ENCODE measurements around the gene CMPK2. TPM values are rescaled to one million over a fixed set of nuclear protein-coding genes. Genes with fewer than 3 reads are reported as not detected.

Gene CMPK2
- total and polyA plus RNA-seq, 7 experiments from 2014 or later = 4.0 to 63.0 (median 6.6) TPM

- peak overlapping the region in 1 of 9 donors; percentile 48 for H3K27ac Mint-ChIP-seq
- Histone ChIP-seq H3K4me1 (ENCODE audit: control insufficient read depth in 2 of 2, insufficient read depth in 2 of 2, low read length in 2 of 2) (no peaks in the 10 kb centered on the region), H3K27ac (ENCODE audit: low read depth, low read length) (no peak overlapping the region), H3K4me3 (ENCODE audit: low read length) (no peak overlapping the region), H3K36me3 (ENCODE audit: control insufficient read depth in 2 of 3, insufficient read depth in 3 of 3, low read length in 3 of 3) (peaks cover 0 to 13% (median 0%) of the 10 kb centered on the region in 3 experiments), H3K27me3 (ENCODE audit: control insufficient read depth in 2 of 2, insufficient read depth in 2 of 2, low read length in 2 of 2) (no peaks in the 10 kb centered on the region), H3K9me3 (ENCODE audit: control insufficient read depth in 2 of 3, low read length in 3 of 3) (no peaks in the 10 kb centered on the region)
- H3K36me3 Mint-ChIP-seq = peaks cover 5 to 68% (median 24%) of the 10 kb centered on the region in 5 donors
- H3K4me3 Mint-ChIP-seq = no peak overlapping the region
- ChIA-PET POLR2A (interaction anchor here (0.7 to 3.4 kb wide), 12 partner anchors 9 to 396 kb away, joined by 3 to 18 read pairs (median 6); partner anchors contain the start of genes CMPK2 and RNF144A), CTCF (interaction anchor here (0.7 to 5.5 kb wide), 26 partner anchors 9 to 150 kb away, joined by 3 to 47 read pairs (median 5); partner anchors contain the start of genes RNF144A and RSAD2)
- intact Hi-C loops (cut with micrococcal nuclease) = loop anchor here (1.0 to 5.0 kb wide), 12 partner anchors 12 to 187 kb away; partner anchors contain the start of gene RNF144A (in 1 of the 2)
- H3K27me3 Mint-ChIP-seq = no peaks in the 10 kb centered on the region
- H3K9me3 Mint-ChIP-seq = peaks cover 0 to 20% (median 13%) of the 10 kb centered on the region in 11 donors
- peaks cover 0 to 25% (median 17%) of the 10 kb centered on the region in 7 donors for H3K4me1 Mint-ChIP-seq
- peak in 6 of 9 donors; percentile 32 to 54 (median 50) for DNase-seq
- ATAC-seq = peak; percentile 57
Observed at GRCh38 chr2:6896930-6897759, 31.4 kb upstream of the CMPK2 start.

GRCh38 chr2:6893876-6894482 is 28.3 kb upstream of the CMPK2 start:
- peaks cover 5 to 48% (median 20%) of the 10 kb centered on the region in 5 donors for H3K36me3 Mint-ChIP-seq
- ATAC-seq = no peak
- ChIA-PET CTCF (interaction anchor here (0.6 to 5.5 kb wide), 9 partner anchors 12 to 150 kb away, joined by 4 to 47 read pairs (median 5); partner anchors contain the start of gene RSAD2), POLR2A (interaction anchor here (0.6 to 1.7 kb wide), 5 partner anchors 9 to 120 kb away, joined by 3 to 5 read pairs (median 3); no protein-coding TSS in a partner anchor)
- Histone ChIP-seq H3K4me1 (ENCODE audit: control insufficient read depth in 2 of 2, insufficient read depth in 2 of 2, low read length in 2 of 2) (no peaks in the 10 kb centered on the region), H3K27ac (ENCODE audit: low read depth, low read length) (no peak overlapping the region), H3K27me3 (ENCODE audit: control insufficient read depth in 2 of 2, insufficient read depth in 2 of 2, low read length in 2 of 2) (peaks cover 0 to 3% of the 10 kb centered on the region in 2 donors), H3K36me3 (ENCODE audit: control insufficient read depth in 2 of 3, insufficient read depth in 3 of 3, low read length in 3 of 3) (peaks cover 0 to 13% (median 0%) of the 10 kb centered on the region in 3 experiments), H3K9me3 (ENCODE audit: control insufficient read depth in 2 of 3, low read length in 3 of 3) (no peaks in the 10 kb centered on the region), H3K4me3 (ENCODE audit: low read length) (no peak overlapping the region)
- H3K9me3 Mint-ChIP-seq = peaks cover 0 to 1% (median 0%) of the 10 kb centered on the region in 11 donors
- intact Hi-C loops (cut with micrococcal nuclease) = no loop called here
- H3K27me3 Mint-ChIP-seq = no peaks in the 10 kb centered on the region
- DNase-seq = no peak
- H3K27ac Mint-ChIP-seq = peak overlapping the region in 7 of 9 donors; percentile 4 to 81 (median 36)
- H3K4me3 Mint-ChIP-seq = no peak overlapping the region
- peaks cover 0 to 15% (median 8%) of the 10 kb centered on the region in 7 donors for H3K4me1 Mint-ChIP-seq

- H3K27me3 Mint-ChIP-seq = no peaks in the 10 kb centered on the region
- peak overlapping the region in 4 of 9 donors; percentile 13 to 65 (median 36) for H3K27ac Mint-ChIP-seq
- Histone ChIP-seq H3K4me1 (ENCODE audit: control insufficient read depth in 2 of 2, insufficient read depth in 2 of 2, low read length in 2 of 2) (peaks cover 0 to 5% of the 10 kb centered on the region in 2 donors), H3K27ac (ENCODE audit: low read depth, low read length) (no peak overlapping the region), H3K27me3 (ENCODE audit: control insufficient read depth in 2 of 2, insufficient read depth in 2 of 2, low read length in 2 of 2) (peaks cover 0 to 3% of the 10 kb centered on the region in 2 donors), H3K9me3 (ENCODE audit: control insufficient read depth in 2 of 3, low read length in 3 of 3) (no peaks in the 10 kb centered on the region), H3K4me3 (ENCODE audit: low read length) (no peak overlapping the region), H3K36me3 (ENCODE audit: control insufficient read depth in 2 of 3, insufficient read depth in 3 of 3, low read length in 3 of 3) (no peaks in the 10 kb centered on the region)
- intact Hi-C loops (cut with micrococcal nuclease) = no loop called here
- H3K4me3 Mint-ChIP-seq = no peak overlapping the region
- no peaks in the 10 kb centered on the region for H3K9me3 Mint-ChIP-seq
- no peak for ATAC-seq
- peaks cover 0 to 35% (median 4%) of the 10 kb centered on the region in 7 donors for H3K4me1 Mint-ChIP-seq
- ChIA-PET POLR2A (interaction anchor here (0.5 kb wide), 1 partner anchor 36 kb away, joined by 3 read pairs; no protein-coding TSS in a partner anchor), CTCF (interaction anchor here (1.1 to 1.6 kb wide), 3 partner anchors 8 to 28 kb away, joined by 3 to 8 read pairs (median 6); partner anchors contain the start of gene RNF144A)
- DNase-seq = no peak
- H3K36me3 Mint-ChIP-seq = peaks cover 7 to 51% (median 33%) of the 10 kb centered on the region in 5 donors
Observed at GRCh38 chr2:6888724-6889123, 23.0 kb upstream of the CMPK2 start.

GRCh38 chr2:6887751-6888192 is 22.1 kb upstream of the CMPK2 start:
- DNase-seq = no peak
- H3K27ac Mint-ChIP-seq = no peak overlapping the region

GRCh38 chr2:6885968-6886367 is 20.3 kb upstream of the CMPK2 start:
- H3K36me3 ChIP-seq (ENCODE audit: control insufficient read depth in 2 of 3, insufficient read depth in 3 of 3, low read length in 3 of 3) = no peaks in the 10 kb centered on the region
- Mint-ChIP-seq H3K36me3 (peaks cover 15 to 65% (median 46%) of the 10 kb centered on the region in 5 donors), H3K27ac (peak overlapping the region in 1 of 9 donors; percentile 31), H3K27me3 (no peaks in the 10 kb centered on the region), H3K9me3 (no peaks in the 10 kb centered on the region), H3K4me3 (no peak overlapping the region), H3K4me1 (peaks cover 7 to 57% (median 24%) of the 10 kb centered on the region in 7 donors)
- no peaks in the 10 kb centered on the region for H3K9me3 ChIP-seq (ENCODE audit: control insufficient read depth in 2 of 3, low read length in 3 of 3)
- peaks cover 0 to 13% of the 10 kb centered on the region in 2 donors for H3K4me1 ChIP-seq (ENCODE audit: control insufficient read depth in 2 of 2, insufficient read depth in 2 of 2, low read length in 2 of 2)
- no peak overlapping the region for H3K27ac ChIP-seq (ENCODE audit: low read depth, low read length)
- DNase-seq (no peak), ATAC-seq (no peak)
- CTCF ChIA-PET = interaction anchor here (1.3 kb wide), 1 partner anchor 14 kb away, joined by 4 read pairs; no protein-coding TSS in a partner anchor
- no peak overlapping the region for H3K4me3 ChIP-seq (ENCODE audit: low read length)
- peaks cover 0 to 3% of the 10 kb centered on the region in 2 donors for H3K27me3 ChIP-seq (ENCODE audit: control insufficient read depth in 2 of 2, insufficient read depth in 2 of 2, low read length in 2 of 2)
- POLR2A ChIA-PET = interaction anchor here (1.0 kb wide), 1 partner anchor 23 kb away, joined by 3 read pairs; no protein-coding TSS in a partner anchor
- intact Hi-C loops (cut with micrococcal nuclease) = no loop called here

More at GRCh38 chr2:6887751-6888192, 22.1 kb upstream of the CMPK2 start:
- no peak overlapping the region for H3K4me3 ChIP-seq (ENCODE audit: low read length)
- ChIA-PET POLR2A (interaction anchor here (1.1 to 1.4 kb wide), 3 partner anchors 11 to 33 kb away, joined by 3 to 5 read pairs (median 3); partner anchors contain the start of genes CMPK2 and RSAD2), CTCF (interaction anchor here (0.6 to 1.6 kb wide), 4 partner anchors 8 to 97 kb away, joined by 3 to 8 read pairs (median 4); partner anchors contain the start of gene RNF144A)
- no peak for ATAC-seq
- no peak overlapping the region for H3K27ac ChIP-seq (ENCODE audit: low read depth, low read length)
- no peaks in the 10 kb centered on the region for H3K36me3 ChIP-seq (ENCODE audit: control insufficient read depth in 2 of 3, insufficient read depth in 3 of 3, low read length in 3 of 3)
- no peak overlapping the region for H3K4me3 Mint-ChIP-seq
- H3K9me3 Mint-ChIP-seq = no peaks in the 10 kb centered on the region
- H3K36me3 Mint-ChIP-seq = peaks cover 8 to 54% (median 42%) of the 10 kb centered on the region in 5 donors
- H3K27me3 Mint-ChIP-seq = no peaks in the 10 kb centered on the region
- peaks cover under 1 to 39% (median 6%) of the 10 kb centered on the region in 7 donors for H3K4me1 Mint-ChIP-seq
- intact Hi-C loops (cut with micrococcal nuclease) = no loop called here
- H3K4me1 ChIP-seq (ENCODE audit: control insufficient read depth in 2 of 2, insufficient read depth in 2 of 2, low read length in 2 of 2) = peaks cover 0 to 5% of the 10 kb centered on the region in 2 donors
- H3K9me3 ChIP-seq (ENCODE audit: control insufficient read depth in 2 of 3, low read length in 3 of 3) = no peaks in the 10 kb centered on the region
- H3K27me3 ChIP-seq (ENCODE audit: control insufficient read depth in 2 of 2, insufficient read depth in 2 of 2, low read length in 2 of 2) = peaks cover 0 to 3% of the 10 kb centered on the region in 2 donors

GRCh38 chr2:6885551-6885950 is 19.8 kb upstream of the CMPK2 start:
- Mint-ChIP-seq H3K4me3 (no peak overlapping the region), H3K4me1 (peaks cover 10 to 59% (median 28%) of the 10 kb centered on the region in 7 donors), H3K27me3 (no peaks in the 10 kb centered on the region), H3K36me3 (peaks cover 15 to 67% (median 46%) of the 10 kb centered on the region in 5 donors), H3K27ac (peak overlapping the region in 1 of 9 donors; percentile 31), H3K9me3 (no peaks in the 10 kb centered on the region)
- Histone ChIP-seq H3K4me3 (ENCODE audit: low read length) (no peak overlapping the region), H3K4me1 (ENCODE audit: control insufficient read depth in 2 of 2, insufficient read depth in 2 of 2, low read length in 2 of 2) (peaks cover 0 to 14% of the 10 kb centered on the region in 2 donors), H3K27ac (ENCODE audit: low read depth, low read length) (no peak overlapping the region), H3K9me3 (ENCODE audit: control insufficient read depth in 2 of 3, low read length in 3 of 3) (no peaks in the 10 kb centered on the region), H3K36me3 (ENCODE audit: control insufficient read depth in 2 of 3, insufficient read depth in 3 of 3, low read length in 3 of 3) (no peaks in the 10 kb centered on the region), H3K27me3 (ENCODE audit: control insufficient read depth in 2 of 2, insufficient read depth in 2 of 2, low read length in 2 of 2) (peaks cover 0 to 3% of the 10 kb centered on the region in 2 donors)
- DNase-seq = no peak
- ChIA-PET POLR2A (interaction anchor here (0.6 to 1.0 kb wide), 2 partner anchors 24 to 132 kb away, joined by 3 read pairs; no protein-coding TSS in a partner anchor), CTCF (interaction anchor here (1.3 kb wide), 1 partner anchor 13 kb away, joined by 4 read pairs; no protein-coding TSS in a partner anchor)
- intact Hi-C loops (cut with micrococcal nuclease) = no loop called here
- no peak for ATAC-seq

Measured in naive thymus-derived CD4-positive, alpha-beta T cell (primary cell).